ENCODE measurements around the gene C3orf18.

The C3orf18 gene

GRCh38 chr3:50575372-50575771 is 7.8 kb upstream of the C3orf18 start:
- Mint-ChIP-seq H3K4me1 (ENCODE audit: low read depth) (peaks cover 69% of the 10 kb centered on the region), H3K27ac (peak overlapping the region; percentile 76), H3K36me3 (ENCODE audit: low read depth) (peaks cover 50% of the 10 kb centered on the region), H3K27me3 (ENCODE audit: low read depth) (no peaks in the 10 kb centered on the region), H3K4me3 (peak overlapping the region; percentile 51), H3K9me3 (no peaks in the 10 kb centered on the region)

GRCh38 chr3:50574444-50574831 is 6.9 kb upstream of the C3orf18 start:
- Mint-ChIP-seq H3K9me3 (no peaks in the 10 kb centered on the region), H3K4me1 (ENCODE audit: low read depth) (peaks cover 69% of the 10 kb centered on the region), H3K36me3 (ENCODE audit: low read depth) (peaks cover 52% of the 10 kb centered on the region), H3K27ac (peak overlapping the region; percentile 92), H3K27me3 (ENCODE audit: low read depth) (no peaks in the 10 kb centered on the region), H3K4me3 (peak overlapping the region; percentile 53)

- no peaks in the 10 kb centered on the region for H3K27me3 Mint-ChIP-seq (ENCODE audit: low read depth)
- H3K9me3 Mint-ChIP-seq, result no peaks in the 10 kb centered on the region
- H3K4me3 Mint-ChIP-seq, result peak overlapping the region; percentile 97
- H3K27ac Mint-ChIP-seq, result peak overlapping the region; percentile 92
- peaks cover 47% of the 10 kb centered on the region for H3K36me3 Mint-ChIP-seq (ENCODE audit: low read depth)
- peaks cover 68% of the 10 kb centered on the region for H3K4me1 Mint-ChIP-seq (ENCODE audit: low read depth)
Measured at GRCh38 chr3:50573566-50574443, 6.3 kb upstream of the C3orf18 start.

GRCh38 chr3:50572801-50573371 is 5.3 kb upstream of the C3orf18 start:
- H3K27me3 Mint-ChIP-seq (ENCODE audit: low read depth), result no peaks in the 10 kb centered on the region
- peaks cover 71% of the 10 kb centered on the region for H3K4me1 Mint-ChIP-seq (ENCODE audit: low read depth)
- H3K4me3 Mint-ChIP-seq, result peak overlapping the region; percentile 97
- H3K27ac Mint-ChIP-seq, result peak overlapping the region; percentile 92
- no peaks in the 10 kb centered on the region for H3K9me3 Mint-ChIP-seq
- H3K36me3 Mint-ChIP-seq (ENCODE audit: low read depth), result peaks cover 42% of the 10 kb centered on the region

GRCh38 chr3:50572158-50572557 is 4.6 kb upstream of the C3orf18 start:
- Mint-ChIP-seq H3K36me3 (ENCODE audit: low read depth) (peaks cover 37% of the 10 kb centered on the region), H3K4me1 (ENCODE audit: low read depth) (peaks cover 66% of the 10 kb centered on the region), H3K9me3 (no peaks in the 10 kb centered on the region), H3K27ac (peak overlapping the region; percentile 92), H3K27me3 (ENCODE audit: low read depth) (no peaks in the 10 kb centered on the region), H3K4me3 (peak overlapping the region; percentile 97)

- Mint-ChIP-seq H3K27me3 (ENCODE audit: low read depth) (no peaks in the 10 kb centered on the region), H3K27ac (peak overlapping the region; percentile 94), H3K36me3 (ENCODE audit: low read depth) (peaks cover 33% of the 10 kb centered on the region), H3K9me3 (no peaks in the 10 kb centered on the region), H3K4me1 (ENCODE audit: low read depth) (peaks cover 67% of the 10 kb centered on the region), H3K4me3 (peak overlapping the region; percentile 97)
Measured at GRCh38 chr3:50571486-50571885, 3.9 kb upstream of the C3orf18 start.

- Mint-ChIP-seq H3K9me3 (no peaks in the 10 kb centered on the region), H3K27me3 (ENCODE audit: low read depth) (no peaks in the 10 kb centered on the region), H3K27ac (peak overlapping the region; percentile 94), H3K36me3 (ENCODE audit: low read depth) (peaks cover 25% of the 10 kb centered on the region), H3K4me3 (peak overlapping the region; percentile 97), H3K4me1 (ENCODE audit: low read depth) (peaks cover 69% of the 10 kb centered on the region)
Measured at GRCh38 chr3:50570508-50571279, 3.1 kb upstream of the C3orf18 start.

GRCh38 chr3:50568947-50569749 is 1.6 kb upstream of the C3orf18 start, which contains the start of gene HEMK1:
Gene HEMK1 (plus strand): TSS chr3:50569522. CDS start chr3:50571105, 1,583 bp downstream.
- H3K9me3 Mint-ChIP-seq, result no peaks in the 10 kb centered on the region
- H3K4me1 Mint-ChIP-seq (ENCODE audit: low read depth), result peaks cover 63% of the 10 kb centered on the region
- H3K27ac Mint-ChIP-seq, result peak within 1 kb of the TSS; percentile 94
- H3K27me3 Mint-ChIP-seq (ENCODE audit: low read depth), result no peaks in the 10 kb centered on the region
- peak within 1 kb of the TSS; percentile 97 for H3K4me3 Mint-ChIP-seq
- peaks cover 29% of the 10 kb centered on the region for H3K36me3 Mint-ChIP-seq (ENCODE audit: low read depth)

GRCh38 chr3:50567011-50567385 is 549 bp downstream of the C3orf18 start:
- Mint-ChIP-seq H3K4me3 (peak overlapping the region; percentile 71), H3K27me3 (ENCODE audit: low read depth) (no peaks in the 10 kb centered on the region), H3K4me1 (ENCODE audit: low read depth) (peaks cover 50% of the 10 kb centered on the region), H3K27ac (peak overlapping the region; percentile 13), H3K36me3 (ENCODE audit: low read depth) (peaks cover 32% of the 10 kb centered on the region), H3K9me3 (no peaks in the 10 kb centered on the region)

GRCh38 chr3:50564321-50564720 is 3.2 kb downstream of the C3orf18 start:
- peaks cover 31% of the 10 kb centered on the region for H3K4me1 Mint-ChIP-seq (ENCODE audit: low read depth)
- H3K4me3 Mint-ChIP-seq, result no peak overlapping the region
- H3K27ac Mint-ChIP-seq, result no peak overlapping the region
- no peaks in the 10 kb centered on the region for H3K27me3 Mint-ChIP-seq (ENCODE audit: low read depth)
- H3K9me3 Mint-ChIP-seq, result no peaks in the 10 kb centered on the region
- H3K36me3 Mint-ChIP-seq (ENCODE audit: low read depth), result peaks cover 13% of the 10 kb centered on the region

GRCh38 chr3:50563867-50564266 is 3.7 kb downstream of the C3orf18 start:
- Mint-ChIP-seq H3K27me3 (ENCODE audit: low read depth) (no peaks in the 10 kb centered on the region), H3K27ac (no peak overlapping the region), H3K4me1 (ENCODE audit: low read depth) (peaks cover 31% of the 10 kb centered on the region), H3K9me3 (no peaks in the 10 kb centered on the region), H3K36me3 (ENCODE audit: low read depth) (peaks cover 13% of the 10 kb centered on the region), H3K4me3 (no peak overlapping the region)

GRCh38 chr3:50562861-50563260 is 4.7 kb downstream of the C3orf18 start:
- Mint-ChIP-seq H3K27ac (no peak overlapping the region), H3K4me1 (ENCODE audit: low read depth) (peaks cover 27% of the 10 kb centered on the region), H3K9me3 (no peaks in the 10 kb centered on the region), H3K36me3 (ENCODE audit: low read depth) (peaks cover 16% of the 10 kb centered on the region), H3K27me3 (ENCODE audit: low read depth) (no peaks in the 10 kb centered on the region), H3K4me3 (no peak overlapping the region)

- no peaks in the 10 kb centered on the region for H3K27me3 Mint-ChIP-seq (ENCODE audit: low read depth)
- no peak overlapping the region for H3K4me3 Mint-ChIP-seq
Measured at GRCh38 chr3:50559702-50560101, 7.8 kb downstream of the C3orf18 start.

GRCh38 chr3:50557915-50558314 is 9.6 kb downstream of the C3orf18 start:
- Mint-ChIP-seq H3K4me3 (no peak overlapping the region), H3K9me3 (no peaks in the 10 kb centered on the region), H3K27me3 (ENCODE audit: low read depth) (no peaks in the 10 kb centered on the region), H3K36me3 (ENCODE audit: low read depth) (peaks cover 3% of the 10 kb centered on the region), H3K4me1 (ENCODE audit: low read depth) (peaks cover 7% of the 10 kb centered on the region), H3K27ac (no peak overlapping the region)

More at GRCh38 chr3:50559702-50560101, 7.8 kb downstream of the C3orf18 start:
- Mint-ChIP-seq H3K4me1 (ENCODE audit: low read depth) (peaks cover 17% of the 10 kb centered on the region), H3K36me3 (ENCODE audit: low read depth) (peaks cover 12% of the 10 kb centered on the region), H3K9me3 (no peaks in the 10 kb centered on the region), H3K27ac (no peak overlapping the region)

All from T-helper 1 cell treated with Interleukin-12 subunit alpha and Interleukin-12 subunit beta and Interleukin-4 antibody, amounts not matched to agents 30 μg/mL and 1 μg/mL, for 36 hours (primary cell).